AG20443 (cell line): Measurements from ENCODE around the gene HSPA1A.

Experiments
- DNase-seq: peaks from one replicate; pipeline ENCODE4 v3.0.0; 2012; ENCODE audit warnings: low spot score, mixed read lengths

HSPA1A gene

DNA sequence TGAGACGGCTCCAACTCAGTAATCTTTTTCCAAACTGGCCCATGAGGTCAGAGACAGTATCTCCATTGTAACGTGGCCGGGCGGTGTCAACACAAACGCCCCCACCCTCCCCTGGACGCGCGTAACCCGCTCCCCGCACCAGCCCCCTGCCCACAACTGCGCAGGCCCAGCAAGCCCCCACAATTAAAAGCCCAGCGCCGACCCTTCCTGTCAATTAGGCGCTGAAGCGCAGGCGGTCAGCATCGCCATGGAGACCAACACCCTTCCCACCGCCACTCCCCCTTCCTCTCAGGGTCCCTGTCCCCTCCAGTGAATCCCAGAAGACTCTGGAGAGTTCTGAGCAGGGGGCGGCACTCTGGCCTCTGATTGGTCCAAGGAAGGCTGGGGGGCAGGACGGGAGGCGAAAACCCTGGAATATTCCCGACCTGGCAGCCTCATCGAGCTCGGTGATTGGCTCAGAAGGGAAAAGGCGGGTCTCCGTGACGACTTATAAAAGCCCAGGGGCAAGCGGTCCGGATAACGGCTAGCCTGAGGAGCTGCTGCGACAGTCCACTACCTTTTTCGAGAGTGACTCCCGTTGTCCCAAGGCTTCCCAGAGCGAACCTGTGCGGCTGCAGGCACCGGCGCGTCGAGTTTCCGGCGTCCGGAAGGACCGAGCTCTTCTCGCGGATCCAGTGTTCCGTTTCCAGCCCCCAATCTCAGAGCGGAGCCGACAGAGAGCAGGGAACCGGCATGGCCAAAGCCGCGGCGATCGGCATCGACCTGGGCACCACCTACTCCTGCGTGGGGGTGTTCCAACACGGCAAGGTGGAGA, at the start of gene HSPA1A, which contains the start of gene HSPA1L:
Gene HSPA1A (plus strand): TSS at position 519 of the 814 bp plus-strand sequence. CDS start 214 bp downstream, at position 733.
Gene HSPA1L (minus strand): TSS at position 259 of the 814 bp plus-strand sequence. CDS start 3,311 bp downstream, outside the sequence.
- peak; percentile 92 for DNase-seq

DNA sequence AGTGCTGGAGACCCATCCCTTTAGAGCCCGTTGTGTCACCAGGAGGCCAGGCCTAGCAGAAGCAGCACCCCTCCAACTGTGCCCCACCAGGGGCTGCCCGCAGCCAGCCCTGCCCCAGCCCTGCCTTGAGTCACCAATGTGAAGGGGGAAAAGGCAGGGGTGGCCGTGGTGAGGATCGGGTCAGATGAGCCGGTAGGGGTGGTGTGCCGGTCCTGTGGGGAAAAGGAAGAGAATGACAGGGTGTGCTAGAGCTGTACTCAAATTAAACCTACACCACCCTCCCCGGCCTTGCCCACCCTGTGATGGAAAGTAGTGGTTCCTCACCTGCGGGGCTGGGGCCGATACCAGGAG, 49.8 kb upstream of the HSPA1A start:
- DNase-seq = no peak

DNA sequence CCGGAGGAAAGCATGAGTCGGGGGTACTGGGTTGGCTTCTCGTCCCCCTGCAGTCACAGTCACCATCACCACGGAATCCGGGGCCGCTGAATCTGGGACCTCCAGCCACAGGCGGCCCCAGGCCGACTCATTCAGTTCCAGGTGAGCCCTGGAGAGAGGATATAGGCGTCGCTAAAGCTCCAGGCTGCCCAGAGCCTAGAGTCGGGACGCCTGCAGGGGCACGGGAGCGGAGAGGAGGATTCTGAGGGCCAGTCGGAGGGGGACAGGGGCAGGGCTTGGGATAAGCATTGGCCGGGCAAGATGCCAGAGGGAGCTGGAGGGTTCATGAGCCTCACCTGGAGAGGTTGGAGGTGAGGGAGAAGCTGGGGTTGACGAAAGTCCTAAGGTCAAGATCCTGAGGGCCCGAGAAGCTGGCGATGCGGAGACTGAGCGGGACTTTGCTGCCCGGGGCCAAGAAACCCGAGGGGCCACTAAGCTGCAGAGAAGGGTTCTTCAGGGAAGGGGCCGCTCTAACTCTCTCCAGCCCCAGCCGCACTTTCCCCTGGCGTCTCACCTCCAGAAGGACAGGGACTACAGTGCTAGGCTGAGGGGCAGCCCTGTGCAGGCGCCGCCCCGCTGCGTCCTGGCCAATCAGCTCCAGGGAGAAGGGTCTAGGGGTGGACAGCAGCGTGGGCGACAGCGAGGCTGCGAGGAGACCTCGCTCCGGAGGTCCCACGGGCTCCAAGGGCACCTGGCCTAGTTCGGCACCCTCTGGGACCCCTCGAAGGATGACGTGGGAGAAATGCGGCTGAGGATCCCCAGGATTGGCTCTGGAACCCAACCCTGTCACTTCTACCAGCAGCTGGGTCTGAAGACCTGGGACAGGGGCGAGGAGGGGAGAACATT, 49.2 kb upstream of the HSPA1A start:
- DNase-seq = peak; percentile 71

GRCh38 chr6:31767096-31767645, 48.2 kb upstream of the HSPA1A start:
- no peak for DNase-seq

DNA sequence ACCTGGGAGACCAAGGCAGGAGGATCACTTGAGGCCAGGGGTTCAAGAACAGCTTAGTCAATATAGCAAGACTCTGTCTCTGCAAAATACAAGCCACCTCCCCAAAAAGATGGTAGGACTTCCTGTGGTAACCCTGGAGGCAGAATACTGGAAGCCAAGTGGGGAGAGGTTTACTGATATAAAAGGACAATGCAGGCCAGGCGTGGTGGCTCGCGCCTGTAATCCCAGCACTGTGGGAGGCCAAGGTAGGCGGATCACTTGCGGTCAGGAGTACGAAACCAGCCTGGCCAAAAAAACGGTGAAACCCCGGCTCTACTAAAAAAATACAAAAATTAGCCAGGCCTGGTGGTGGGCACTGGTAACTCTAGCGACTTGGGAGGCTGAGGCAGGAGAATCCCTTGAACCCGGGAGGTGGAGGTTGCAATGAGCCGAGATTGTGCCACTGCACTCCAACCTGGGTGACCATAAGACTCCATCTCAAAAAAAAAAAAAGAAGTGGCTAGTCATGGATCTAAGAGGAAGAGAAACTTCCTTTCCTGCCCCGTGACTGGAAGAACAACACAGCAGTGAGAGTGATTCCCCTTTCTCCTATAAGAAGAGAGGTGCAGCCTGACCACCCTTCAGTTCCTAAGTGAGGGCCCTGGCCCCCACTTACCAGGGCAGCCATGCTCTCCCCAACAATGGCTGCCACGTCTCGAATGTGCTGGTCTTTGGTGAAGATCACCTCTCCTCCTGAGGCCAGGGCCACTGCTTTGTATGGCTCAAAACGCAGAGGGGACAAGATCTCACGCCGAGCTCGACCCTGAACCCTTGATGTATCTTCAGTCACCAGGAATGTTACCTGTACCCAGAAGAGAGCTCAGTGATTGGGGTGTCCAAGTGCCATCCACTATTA, 46.7 kb upstream of the HSPA1A start:
- no peak for DNase-seq

GRCh38 chr6:31769684-31770371, 45.5 kb upstream of the HSPA1A start:
- peak; percentile 88 for DNase-seq

- DNase-seq = no peak
Measured at GRCh38 chr6:31770860-31771259, 44.5 kb upstream of the HSPA1A start.

GRCh38 chr6:31771992-31772358, 43.4 kb upstream of the HSPA1A start:
- no peak for DNase-seq

- DNase-seq = no peak
Measured at GRCh38 chr6:31775184-31775583, 40.2 kb upstream of the HSPA1A start.

DNA sequence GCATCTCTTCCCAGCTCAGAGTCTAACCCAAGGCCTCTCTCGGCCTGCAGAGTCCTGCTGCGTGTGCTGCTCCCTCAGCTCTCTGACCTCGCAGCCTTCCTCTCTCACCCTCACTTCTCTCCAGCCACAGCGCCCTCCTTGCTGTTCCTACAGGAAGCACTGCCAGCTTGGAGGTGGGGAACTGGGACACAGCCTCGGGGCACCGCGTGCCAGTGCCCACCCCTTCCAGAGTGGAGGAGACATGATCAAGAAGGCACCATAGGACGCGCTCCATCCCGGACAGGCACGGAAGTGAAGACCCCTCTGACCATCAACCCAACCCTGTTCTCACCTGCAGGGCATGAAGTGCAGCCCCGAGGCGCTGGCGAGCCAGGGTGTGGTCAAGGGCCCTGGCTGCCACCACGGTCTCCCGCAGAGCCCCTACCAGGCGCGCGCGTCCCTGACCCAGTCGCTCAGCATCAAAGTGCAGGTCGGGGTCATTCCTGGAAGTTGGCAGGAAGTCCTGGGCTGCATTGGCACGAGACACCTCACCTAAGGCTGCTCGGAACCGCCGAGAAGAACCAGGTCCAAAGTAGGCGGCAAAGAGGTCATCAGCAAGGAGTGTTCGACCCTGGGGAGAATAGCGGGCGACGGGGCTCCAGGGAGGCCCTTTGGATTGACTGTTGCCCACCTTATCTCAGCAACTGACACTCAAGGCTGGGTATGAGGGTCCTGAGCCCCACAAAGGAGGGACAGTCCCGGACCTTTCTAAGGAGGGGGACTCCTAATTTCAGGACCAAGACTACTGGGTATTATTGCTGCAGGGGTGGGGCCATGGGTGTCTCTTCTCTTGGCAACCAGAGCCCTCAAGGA, 39.5 kb upstream of the HSPA1A start:
- DNase-seq = no peak

GRCh38 chr6:31776485-31776988, 38.8 kb upstream of the HSPA1A start:
- DNase-seq = no peak

GRCh38 chr6:31776989-31777666, 38.2 kb upstream of the HSPA1A start, which contains the start of gene VWA7:
Gene VWA7 (minus strand): TSS chr6:31777328. CDS start chr6:31776779, 549 bp downstream.
- peak; percentile 85 for DNase-seq

GRCh38 chr6:31777667-31778050, 37.7 kb upstream of the HSPA1A start:
- DNase-seq = no peak

- no peak for DNase-seq
Measured at GRCh38 chr6:31778193-31778592, 37.1 kb upstream of the HSPA1A start.

DNA sequence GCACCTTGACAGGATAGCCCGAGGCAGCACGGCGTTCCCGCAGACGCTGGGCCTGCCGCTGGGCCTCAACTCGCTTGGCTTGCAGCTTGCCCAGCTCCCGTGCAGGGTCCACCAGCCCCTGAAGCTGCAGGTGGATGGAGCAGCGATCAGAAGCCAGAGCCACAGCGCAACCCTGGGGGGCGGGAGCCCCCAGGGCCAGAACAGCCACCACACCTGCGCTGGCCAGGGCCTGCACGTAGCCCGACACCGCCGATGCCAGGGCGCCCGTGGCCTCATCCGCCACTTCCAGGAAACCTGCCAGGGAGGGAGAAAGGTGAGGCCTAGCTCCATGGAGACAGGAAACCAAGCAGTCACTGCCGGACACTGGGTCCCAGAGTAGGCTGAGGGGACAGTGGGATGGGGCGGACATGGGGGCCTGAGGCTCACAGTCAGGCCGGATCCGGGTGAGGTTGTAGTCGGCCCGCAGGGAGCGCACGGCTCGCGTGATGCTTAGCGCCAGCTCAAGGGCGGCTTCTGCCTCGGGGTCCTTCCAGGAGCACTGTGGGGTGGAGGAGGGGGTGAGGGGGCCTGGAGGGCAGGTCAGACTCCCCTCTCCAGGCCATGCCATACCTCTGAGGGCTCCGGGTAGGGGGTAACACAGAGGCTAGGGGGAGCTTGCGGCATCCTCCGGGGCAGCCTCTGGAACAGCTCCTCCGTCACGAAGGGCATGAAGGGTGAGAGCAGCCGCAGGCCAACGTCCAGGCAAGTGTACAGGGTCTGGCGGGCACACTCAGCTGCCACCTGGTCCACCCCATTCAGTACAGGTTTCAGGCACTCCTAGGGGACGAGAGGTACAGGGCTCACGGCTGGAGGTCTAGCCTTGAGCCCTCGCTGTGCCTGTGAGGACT, 36.1 kb upstream of the HSPA1A start:
- DNase-seq = no peak

DNA sequence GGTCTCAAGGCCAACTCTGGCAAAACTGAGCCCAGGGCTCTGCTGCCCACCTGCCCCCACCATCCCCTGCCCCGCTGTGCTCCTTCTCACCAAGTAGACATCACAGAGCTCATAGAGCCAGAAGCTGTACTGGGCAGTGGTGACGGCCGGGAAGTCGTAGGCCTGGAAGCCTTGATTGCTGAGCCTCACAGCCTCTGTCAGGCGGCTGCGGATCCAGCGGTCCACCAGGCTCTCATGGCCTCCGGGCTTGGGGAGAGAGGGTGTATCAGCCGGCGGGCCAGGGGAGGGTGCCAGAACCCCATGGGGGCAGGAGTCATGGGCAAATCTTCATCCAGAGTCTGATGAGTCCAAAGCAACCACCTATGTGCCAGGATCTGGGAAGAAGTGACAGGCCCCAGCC, 35.4 kb upstream of the HSPA1A start:
- no peak for DNase-seq

- no peak for DNase-seq
Measured at GRCh38 chr6:31780507-31781243, 34.7 kb upstream of the HSPA1A start.
